Stimulated activated CD8-positive, alpha-beta memory T cell treated with anti-CD3 and anti-CD28 coated beads, Interleukin-12 subunit alpha, Interleukin-12 subunit beta, amount 100 ng/mL, for 24 hours (primary cell): Measurements from ENCODE around the gene HK3.

ENCODE experiments used
- DNase-seq: peaks from one replicate; pipeline ENCODE4 v3.0.0-alpha.2; 2020; ENCODE audit errors: extremely low read depth

Gene HK3

GRCh38 chr5:176902911-176903664, 3.9 kb upstream of the HK3 start:
- no peak for DNase-seq

GRCh38 chr5:176902102-176902814, 3.1 kb upstream of the HK3 start:
- no peak for DNase-seq

GRCh38 chr5:176901260-176902101, 2.3 kb upstream of the HK3 start:
- no peak for DNase-seq

- DNase-seq: no peak
Observed at GRCh38 chr5:176900780-176901204, 1.6 kb upstream of the HK3 start.

- DNase-seq: no peak
Observed at GRCh38 chr5:176899946-176900779, 1.0 kb upstream of the HK3 start.

GRCh38 chr5:176897263-176897662, 1.9 kb downstream of the HK3 start:
- DNase-seq: no peak

- no peak for DNase-seq
Observed at GRCh38 chr5:176895831-176896230, 3.3 kb downstream of the HK3 start.

GRCh38 chr5:176894298-176894697, 4.8 kb downstream of the HK3 start:
- no peak for DNase-seq

- DNase-seq: no peak
Observed at GRCh38 chr5:176892663-176893062, 6.5 kb downstream of the HK3 start.

- DNase-seq: no peak
Observed at GRCh38 chr5:176891331-176891958, 7.7 kb downstream of the HK3 start.

GRCh38 chr5:176890455-176891330, 8.5 kb downstream of the HK3 start:
- no peak for DNase-seq

- DNase-seq: no peak
Observed at GRCh38 chr5:176889321-176890280, 9.5 kb downstream of the HK3 start.

GRCh38 chr5:176888865-176889165, 10.3 kb downstream of the HK3 start:
- DNase-seq: no peak

GRCh38 chr5:176888016-176888864, 10.9 kb downstream of the HK3 start:
- DNase-seq: no peak

- no peak for DNase-seq
Observed at GRCh38 chr5:176887252-176887849, 11.8 kb downstream of the HK3 start.

- DNase-seq: no peak
Observed at GRCh38 chr5:176886336-176887251, 12.6 kb downstream of the HK3 start.

GRCh38 chr5:176884571-176884890, 14.6 kb downstream of the HK3 start:
- DNase-seq: no peak
